Measurements from ENCODE around the gene ARHGAP26.

DNA sequence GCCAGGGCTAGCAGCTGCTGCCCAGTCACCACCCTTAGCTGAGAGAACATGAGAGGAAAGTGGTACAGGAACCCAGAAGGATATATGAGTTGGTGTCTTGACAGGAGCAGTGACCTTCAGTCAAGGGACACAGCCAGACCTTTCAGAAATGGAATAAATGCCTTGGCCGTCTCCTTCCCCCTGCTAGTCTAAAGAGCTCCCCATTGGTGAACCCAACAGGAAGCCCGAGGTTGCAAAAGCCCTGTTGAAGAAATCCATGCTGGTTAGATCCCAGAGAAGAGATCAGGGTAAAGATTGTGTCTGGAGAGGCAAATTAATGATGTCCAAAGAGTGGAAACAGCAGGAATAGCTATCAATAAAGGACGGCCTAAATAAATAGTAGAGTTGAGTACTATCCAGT, 388.9 kb downstream of the ARHGAP26 start:
- TF ChIP-seq, protein P1, sequence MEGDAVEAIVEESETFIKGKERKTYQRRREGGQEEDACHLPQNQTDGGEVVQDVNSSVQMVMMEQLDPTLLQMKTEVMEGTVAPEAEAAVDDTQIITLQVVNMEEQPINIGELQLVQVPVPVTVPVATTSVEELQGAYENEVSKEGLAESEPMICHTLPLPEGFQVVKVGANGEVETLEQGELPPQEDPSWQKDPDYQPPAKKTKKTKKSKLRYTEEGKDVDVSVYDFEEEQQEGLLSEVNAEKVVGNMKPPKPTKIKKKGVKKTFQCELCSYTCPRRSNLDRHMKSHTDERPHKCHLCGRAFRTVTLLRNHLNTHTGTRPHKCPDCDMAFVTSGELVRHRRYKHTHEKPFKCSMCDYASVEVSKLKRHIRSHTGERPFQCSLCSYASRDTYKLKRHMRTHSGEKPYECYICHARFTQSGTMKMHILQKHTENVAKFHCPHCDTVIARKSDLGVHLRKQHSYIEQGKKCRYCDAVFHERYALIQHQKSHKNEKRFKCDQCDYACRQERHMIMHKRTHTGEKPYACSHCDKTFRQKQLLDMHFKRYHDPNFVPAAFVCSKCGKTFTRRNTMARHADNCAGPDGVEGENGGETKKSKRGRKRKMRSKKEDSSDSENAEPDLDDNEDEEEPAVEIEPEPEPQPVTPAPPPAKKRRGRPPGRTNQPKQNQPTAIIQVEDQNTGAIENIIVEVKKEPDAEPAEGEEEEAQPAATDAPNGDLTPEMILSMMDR (optimal IDR thresholded peaks at IDR 0.05 in 1 of 3, IDR thresholded peaks at IDR 0.05 in 1 of 3, conservative IDR thresholded peaks at IDR 0.05 in 1 of 3; ENCODE audit: extremely low read depth in 1 of 3, insufficient read depth in 2 of 3, low read length in 3 of 3): no peak
- no peak for TF ChIP-seq EZH2 (IDR thresholded peaks at IDR 0.05; ENCODE audit: low read length)

All from keratinocyte (primary cell).